ENCODE results near the gene IKZF1. TPM values are rescaled to one million over a fixed set of nuclear protein-coding genes. Genes with fewer than 3 reads are reported as not detected.

The IKZF1 gene
- total RNA-seq, 2 donors from 2014 or later: 24.4 to 57.8 TPM

DNA sequence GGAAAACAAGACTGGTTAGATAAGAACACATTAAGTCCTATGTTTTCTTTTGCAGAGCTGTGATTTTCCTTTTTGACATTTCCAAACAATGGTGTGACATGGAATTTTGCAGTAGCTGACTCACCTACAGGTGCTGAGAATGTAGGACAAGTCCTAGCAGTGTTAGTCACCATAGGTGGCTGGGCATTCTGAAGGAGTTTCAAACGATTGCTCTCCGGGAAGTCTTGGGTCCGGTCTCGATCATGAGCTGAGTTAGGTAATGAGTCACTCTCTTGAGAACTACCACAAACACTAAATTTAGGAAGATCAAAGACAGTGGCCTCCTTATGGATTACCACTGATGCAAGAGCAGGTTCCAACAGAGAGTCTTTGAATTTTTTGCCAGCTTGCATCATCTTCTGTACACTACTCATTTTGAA is 142.0 kb downstream of the IKZF1 start:
- H3K36me3 ChIP-seq: no peaks in the 10 kb centered on the region
- H3K4me1 ChIP-seq (ENCODE audit: control insufficient read depth in 1 of 2, low read depth in 2 of 2): peaks cover 4 to 12% of the 10 kb centered on the region in 2 donors
- H3K4me3 ChIP-seq: no peak overlapping the region
- TF ChIP-seq, protein P1, sequence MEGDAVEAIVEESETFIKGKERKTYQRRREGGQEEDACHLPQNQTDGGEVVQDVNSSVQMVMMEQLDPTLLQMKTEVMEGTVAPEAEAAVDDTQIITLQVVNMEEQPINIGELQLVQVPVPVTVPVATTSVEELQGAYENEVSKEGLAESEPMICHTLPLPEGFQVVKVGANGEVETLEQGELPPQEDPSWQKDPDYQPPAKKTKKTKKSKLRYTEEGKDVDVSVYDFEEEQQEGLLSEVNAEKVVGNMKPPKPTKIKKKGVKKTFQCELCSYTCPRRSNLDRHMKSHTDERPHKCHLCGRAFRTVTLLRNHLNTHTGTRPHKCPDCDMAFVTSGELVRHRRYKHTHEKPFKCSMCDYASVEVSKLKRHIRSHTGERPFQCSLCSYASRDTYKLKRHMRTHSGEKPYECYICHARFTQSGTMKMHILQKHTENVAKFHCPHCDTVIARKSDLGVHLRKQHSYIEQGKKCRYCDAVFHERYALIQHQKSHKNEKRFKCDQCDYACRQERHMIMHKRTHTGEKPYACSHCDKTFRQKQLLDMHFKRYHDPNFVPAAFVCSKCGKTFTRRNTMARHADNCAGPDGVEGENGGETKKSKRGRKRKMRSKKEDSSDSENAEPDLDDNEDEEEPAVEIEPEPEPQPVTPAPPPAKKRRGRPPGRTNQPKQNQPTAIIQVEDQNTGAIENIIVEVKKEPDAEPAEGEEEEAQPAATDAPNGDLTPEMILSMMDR (IDR thresholded peaks at IDR 0.05): no peak
- no peaks in the 10 kb centered on the region for H3K9me3 ChIP-seq
- H3K27me3 ChIP-seq (replicated peaks; ENCODE audit: insufficient read depth): no peaks in the 10 kb centered on the region
- ATAC-seq (ENCODE audit: insufficient number of reproducible peaks, low FRiP score, low read depth): no peak
- DNase-seq (ENCODE audit: low spot score): no peak
- H3K27ac ChIP-seq: no peak overlapping the region

DNA sequence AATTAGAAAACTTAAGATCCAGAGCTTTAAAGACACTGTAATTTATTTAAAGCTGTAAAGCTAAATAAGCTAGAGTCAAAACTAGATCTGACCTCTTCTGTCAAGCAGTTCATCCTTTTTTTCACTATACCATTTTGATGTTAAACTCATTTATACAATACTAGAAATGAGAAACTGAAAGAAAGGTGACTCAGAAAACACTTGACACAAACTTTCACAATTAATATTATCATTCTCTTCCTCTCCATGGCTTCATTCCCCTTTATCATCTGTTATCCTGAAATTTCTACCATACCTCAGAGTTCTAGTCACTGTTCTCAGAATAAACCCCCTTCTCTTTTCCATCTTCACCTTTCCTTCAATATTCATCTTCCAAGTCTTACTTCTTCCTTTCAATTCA is 144.3 kb downstream of the IKZF1 start:
- DNase-seq (ENCODE audit: low spot score) (no peak), ATAC-seq (ENCODE audit: insufficient number of reproducible peaks, low FRiP score, low read depth) (no peak)
- TF ChIP-seq, protein P1 (IDR thresholded peaks at IDR 0.05): no peak
- no peaks in the 10 kb centered on the region for H3K27me3 ChIP-seq (replicated peaks; ENCODE audit: insufficient read depth)
- H3K27ac ChIP-seq: no peak overlapping the region
- no peaks in the 10 kb centered on the region for H3K9me3 ChIP-seq
- H3K4me3 ChIP-seq: no peak overlapping the region
- no peaks in the 10 kb centered on the region for H3K36me3 ChIP-seq
- H3K4me1 ChIP-seq (ENCODE audit: control insufficient read depth in 1 of 2, low read depth in 2 of 2): peaks cover 4 to 12% of the 10 kb centered on the region in 2 donors

DNA sequence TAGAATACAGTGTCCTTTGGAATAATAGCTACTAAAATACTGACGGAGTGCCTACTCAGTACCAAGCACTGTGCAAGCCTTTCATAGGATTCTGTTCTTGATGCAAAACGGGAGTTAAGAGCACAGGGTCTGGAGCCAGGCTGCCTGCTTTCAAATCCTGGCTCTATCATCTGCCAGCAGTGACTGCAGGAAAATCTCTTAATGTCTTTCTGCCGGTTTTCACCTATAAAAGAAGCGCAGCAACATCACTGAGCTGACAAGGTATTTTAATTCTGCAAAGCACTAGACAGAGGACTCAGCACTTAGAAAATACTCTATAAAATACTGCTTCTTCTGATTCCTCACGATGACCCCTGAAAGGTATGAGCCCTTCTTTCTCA is 145.0 kb downstream of the IKZF1 start:
- ATAC-seq (ENCODE audit: insufficient number of reproducible peaks, low FRiP score, low read depth) (no peak), DNase-seq (ENCODE audit: low spot score) (no peak)
- H3K9me3 ChIP-seq: no peaks in the 10 kb centered on the region
- TF ChIP-seq, protein P1 (IDR thresholded peaks at IDR 0.05): no peak
- H3K4me3 ChIP-seq: peak overlapping the region; percentile 78
- no peaks in the 10 kb centered on the region for H3K36me3 ChIP-seq
- H3K27ac ChIP-seq: no peak overlapping the region
- peaks cover 4 to 12% of the 10 kb centered on the region in 2 donors for H3K4me1 ChIP-seq (ENCODE audit: control insufficient read depth in 1 of 2, low read depth in 2 of 2)
- no peaks in the 10 kb centered on the region for H3K27me3 ChIP-seq (replicated peaks; ENCODE audit: insufficient read depth)

DNA sequence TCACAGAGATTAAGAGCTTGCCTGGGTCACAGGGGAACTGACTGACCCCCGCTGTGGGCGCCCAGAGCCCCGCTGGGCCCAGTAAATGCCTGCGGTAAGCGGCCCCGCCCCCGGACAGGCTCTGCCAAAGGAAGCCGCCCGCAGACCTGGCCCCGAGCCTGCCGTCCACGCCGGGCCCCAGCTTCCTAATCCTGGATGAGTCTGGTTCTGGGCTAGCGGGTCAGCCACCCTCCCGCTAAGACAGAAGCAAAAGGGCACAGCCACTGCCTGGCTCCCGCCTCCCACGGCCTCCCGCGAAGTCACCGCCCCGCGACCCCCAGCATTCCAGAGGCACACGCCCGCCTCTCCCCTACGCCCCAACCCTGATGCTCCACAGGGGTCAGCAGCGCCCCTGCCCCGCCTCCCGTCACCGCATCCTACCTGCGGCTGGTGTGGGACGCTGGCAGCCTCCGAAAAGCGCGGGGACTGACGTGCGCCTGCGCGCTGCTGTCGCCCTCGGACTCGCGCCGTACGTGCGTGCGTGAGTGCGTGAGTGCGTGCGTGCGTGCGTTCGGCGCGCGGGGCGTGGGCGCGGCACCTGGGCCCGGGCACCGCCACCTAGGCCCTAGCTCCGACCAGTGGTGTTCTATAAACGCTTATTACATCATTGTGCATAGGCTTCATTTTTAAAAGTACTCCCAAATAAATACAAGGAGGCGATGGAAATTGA is 145.5 kb downstream of the IKZF1 start, which contains the start of gene FIGNL1:
TSS of gene FIGNL1 (minus strand) at position 470 of the 709 bp plus-strand sequence. CDS start 3,063 bp downstream, outside the sequence.
- DNase-seq (ENCODE audit: low spot score) (no peak), ATAC-seq (ENCODE audit: insufficient number of reproducible peaks, low FRiP score, low read depth) (no peak)
- peaks cover 4 to 12% of the 10 kb centered on the region in 2 donors for H3K4me1 ChIP-seq (ENCODE audit: control insufficient read depth in 1 of 2, low read depth in 2 of 2)
- TF ChIP-seq, protein P1 (IDR thresholded peaks at IDR 0.05): no peak
- no peaks in the 10 kb centered on the region for H3K9me3 ChIP-seq
- no peaks in the 10 kb centered on the region for H3K27me3 ChIP-seq (replicated peaks; ENCODE audit: insufficient read depth)
- no peaks in the 10 kb centered on the region for H3K36me3 ChIP-seq
- H3K4me3 ChIP-seq: peak within 1 kb of the TSS; percentile 78
- H3K27ac ChIP-seq: no peak within 1 kb of the TSS

DNA sequence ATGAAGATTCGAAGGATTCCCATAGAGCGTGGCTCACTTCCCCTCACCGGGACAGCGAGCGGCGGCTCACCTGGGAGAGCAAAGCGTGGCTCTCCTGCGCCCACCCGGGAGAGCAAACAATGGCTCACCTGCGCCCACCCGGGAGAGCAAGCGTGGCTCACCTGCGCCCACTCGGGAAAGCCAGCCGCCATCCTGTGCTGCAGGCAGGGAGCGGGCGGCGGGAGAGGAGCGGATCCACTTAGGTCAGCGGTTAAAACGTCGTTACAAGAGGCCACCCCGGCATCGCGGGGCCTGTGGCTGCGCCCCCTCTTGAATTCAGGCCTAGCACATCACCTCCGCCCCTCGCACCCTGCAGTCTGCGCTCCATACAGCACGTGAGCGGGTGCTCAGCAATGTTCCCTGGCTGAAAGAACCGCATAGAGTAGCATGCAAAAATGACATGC is 146.1 kb downstream of the IKZF1 start:
- H3K4me3 ChIP-seq: peak overlapping the region; percentile 78
- DNase-seq (ENCODE audit: low spot score) (no peak), ATAC-seq (ENCODE audit: insufficient number of reproducible peaks, low FRiP score, low read depth) (no peak)
- no peaks in the 10 kb centered on the region for H3K9me3 ChIP-seq
- peaks cover 4 to 12% of the 10 kb centered on the region in 2 donors for H3K4me1 ChIP-seq (ENCODE audit: control insufficient read depth in 1 of 2, low read depth in 2 of 2)
- H3K27ac ChIP-seq: no peak overlapping the region
- H3K36me3 ChIP-seq: no peaks in the 10 kb centered on the region
- H3K27me3 ChIP-seq (replicated peaks; ENCODE audit: insufficient read depth): no peaks in the 10 kb centered on the region
- TF ChIP-seq, protein P1 (IDR thresholded peaks at IDR 0.05): no peak

Other genes starting within 250 kb of the IKZF1 start
- gene ZPBP, start 211.5 kb upstream of the IKZF1 start, total RNA-seq: not detected
- gene FIGNL1, start 145.6 kb downstream of the IKZF1 start, total RNA-seq: 1 to 10 TPM; 2.7 to 4.7 TPM